Panc1 (cell line): ENCODE results near the gene PROKR2. TPM values are rescaled to one million over a fixed set of nuclear protein-coding genes. Genes with fewer than 3 reads are reported as not detected.

Experiments
- ATAC-seq: fragments of 200-7000 bp; cut with Tn5 transposase; 2 replicates; pipeline ENCODE4 v1.9.1; 2020; ENCODE audit warnings: mild to moderate bottlenecking, moderate library complexity
- BruUV-seq: library from RNA; stranded (reverse); fragments of 400-500 nt; replicated peaks from 2 replicates; lab custom pipeline; 2021; lab: Mats Ljungman, UMichigan
- CTCF ChIA-PET: fragments of 300-600 bp; sonication (Branson Sonifier 250); formaldehyde crosslinking; loops from one replicate; lab custom pipeline; 2022; ENCODE audit warnings: antibody characterized with exemption; lab: Charles Lee
- POLR2A ChIA-PET: fragments of 300-600 bp; sonication (Branson Sonifier 250); formaldehyde crosslinking; loops from one replicate; lab custom pipeline; 2022; ENCODE audit warnings: antibody characterized with exemption; lab: Charles Lee
- DNase-seq: peaks from one replicate; pipeline ENCODE4 v3.0.0-alpha.2; 2010; ENCODE audit warnings: low read depth, low spot score
- H3K27ac ChIP-seq: 2 replicates; pipeline ENCODE4 v1.5.1; 2011; ENCODE audit warnings: mild to moderate bottlenecking, low read length, inconsistent platforms
- H3K27me3 ChIP-seq: fragments of 200-500 bp; sonication (Bioruptor generic); 2 replicates; pipeline ENCODE4 v1.6.0; 2014; ENCODE audit warnings: low read length, inconsistent platforms; ENCODE audit not compliant: control insufficient read depth, insufficient read depth
- H3K36me3 ChIP-seq: fragments of 200-500 bp; sonication (Bioruptor generic); 2 replicates; pipeline ENCODE4 v1.5.1; 2014; ENCODE audit warnings: inconsistent platforms, mild to moderate bottlenecking, low read length, moderate library complexity; ENCODE audit not compliant: control insufficient read depth, insufficient read depth
- H3K4me1 ChIP-seq: 2 replicates; pipeline ENCODE4 v1.5.1; 2011; ENCODE audit warnings: inconsistent platforms, mild to moderate bottlenecking, low read length, moderate library complexity; ENCODE audit not compliant: control insufficient read depth, insufficient read depth
- H3K4me3 ChIP-seq, 2 experiments: 2 replicates each; pipeline ENCODE4 v1.5.1; 2011 to 2012; ENCODE audit warnings: low read depth in 2 of 2, low read length in 2 of 2, mild to moderate bottlenecking in 2 of 2, inconsistent platforms in 1 of 2, moderate library complexity in 1 of 2
- H3K9me3 ChIP-seq: fragments of 200-500 bp; sonication (Bioruptor generic); 2 replicates; pipeline ENCODE4 v1.5.1; 2014; ENCODE audit warnings: low read depth, mild to moderate bottlenecking, inconsistent platforms, low read length, moderate library complexity; ENCODE audit not compliant: control insufficient read depth, insufficient read depth
- CTCF ChIP-seq: fragments of 450-650 bp; IDR thresholded peaks from 2 replicates; pipeline ENCODE4 v1.5.1; 2017; ENCODE audit warnings: mild to moderate bottlenecking
- POLR2AphosphoS5 ChIP-seq: IDR thresholded peaks from 2 replicates; pipeline ENCODE4 v1.6.1; 2012; ENCODE audit warnings: mild to moderate bottlenecking, low read depth, low read length, moderate library complexity
- REST ChIP-seq, 2 experiments: IDR thresholded peaks; 2 replicates each; pipeline ENCODE4 v1.6.1; 2011 to 2012; ENCODE audit warnings: low read depth in 2 of 2, control low read depth in 1 of 2, low read length in 1 of 2, mild to moderate bottlenecking in 1 of 2, moderate library complexity in 1 of 2; ENCODE audit not compliant: insufficient read depth in 1 of 2
- SIN3A ChIP-seq: IDR thresholded peaks from 2 replicates; pipeline ENCODE4 v1.6.1; 2012; ENCODE audit warnings: low read depth, mild to moderate bottlenecking, low read length, moderate library complexity, borderline replicate concordance; ENCODE audit not compliant: insufficient read depth
- TCF7L2 ChIP-seq: IDR thresholded peaks from 2 replicates; pipeline ENCODE4 v1.6.1; 2011; ENCODE audit warnings: mild to moderate bottlenecking, low read depth, low read length, inconsistent platforms
- in situ Hi-C: cut with HindIII; loops from 2 replicates; pipeline ENCODE4 v1.10.0; 2016; ENCODE audit warnings: low sequenced_read_pairs, low pct_unique_long_range_greater_than_20kb
- intact Hi-C: fragments of 100-400 bp; cut with micrococcal nuclease; formaldehyde crosslinking; loops from one replicate; pipeline ENCODE4 v1.10.0; 2022; ENCODE audit not compliant: unreplicated experiment
- total RNA-seq: library from RNA; stranded (reverse); gene quantifications from one replicate; pipeline ENCODE4 v1.2.1, GENCODE V29; 2021; ENCODE audit not compliant: unreplicated experiment

The PROKR2 gene
- total RNA-seq, 1 experiment from 2014 or later, result not detected

- H3K27ac ChIP-seq, result no peak overlapping the region
- H3K4me1 ChIP-seq, result no peaks in the 10 kb centered on the region
- no peak for DNase-seq
- peaks cover 20% of the 10 kb centered on the region for H3K27me3 ChIP-seq
- ATAC-seq, result no peak
- intact Hi-C loops, result no loop called here
- H3K4me3 ChIP-seq, result no peak overlapping the region
- ChIA-PET CTCF (no interaction called here), POLR2A (no interaction called here)
- in situ Hi-C loops, result no loop called here
- BruUV-seq, result no TSS peak
- H3K36me3 ChIP-seq, result no peaks in the 10 kb centered on the region
- TF ChIP-seq REST (IDR thresholded peaks at IDR 0.05; ENCODE audit: insufficient read depth in 1 of 2, low read depth in 2 of 2, low read length in 1 of 2), result no peak
- no peak for TF ChIP-seq CTCF
- TF ChIP-seq SIN3A, result no peak
- TF ChIP-seq TCF7L2, result no peak
- no peak for TF ChIP-seq POLR2AphosphoS5
- H3K9me3 ChIP-seq, result no peaks in the 10 kb centered on the region
Observed at GRCh38 chr20:5290596-5290995, 26.2 kb downstream of the PROKR2 start.

- ATAC-seq (no peak), DNase-seq (no peak)
- CTCF ChIA-PET, result no interaction called here
- TF ChIP-seq CTCF (no peak), REST (IDR thresholded peaks at IDR 0.05; ENCODE audit: insufficient read depth in 1 of 2, low read depth in 2 of 2, low read length in 1 of 2) (no peak), TCF7L2 (no peak), POLR2AphosphoS5 (no peak), SIN3A (no peak)
- Histone ChIP-seq H3K9me3 (no peaks in the 10 kb centered on the region), H3K4me3 (no peak overlapping the region), H3K36me3 (no peaks in the 10 kb centered on the region), H3K27me3 (no peaks in the 10 kb centered on the region; the same call in 1 of the 2 replicates), H3K27ac (no peak overlapping the region), H3K4me1 (no peaks in the 10 kb centered on the region)
- POLR2A ChIA-PET, result no interaction called here
- BruUV-seq, result no TSS peak
- intact Hi-C loops (no loop called here), in situ Hi-C loops (no loop called here)
Observed at GRCh38 chr20:5282561-5282960, 34.2 kb downstream of the PROKR2 start.
